GM12864 (cell line): ENCODE results near the gene BACE2.
"Not testable (repeated sequence)": the region's sequence is repeated elsewhere in the genome, so short reads cannot be mapped to it uniquely, and the experiment has no call there.

Experiments used
- DNase-seq: peaks from one replicate; pipeline ENCODE4 v3.0.0-alpha.2; 2011; ENCODE audit warnings: low read depth
- H3K4me3 ChIP-seq: 2 replicates; pipeline ENCODE4 v1.5.1; 2011; ENCODE audit warnings: mild to moderate bottlenecking, low read depth, low read length, control low read depth
- CTCF ChIP-seq: IDR thresholded peaks from 2 replicates; pipeline ENCODE4 v1.5.1; 2011; ENCODE audit warnings: low read depth, mild to moderate bottlenecking, moderate library complexity, low read length, control low read depth, inconsistent platforms; ENCODE audit errors: missing control alignments

BACE2 gene

GRCh38 chr21:41243107-41243506 is 75.1 kb downstream of the BACE2 start:
- DNase-seq: no peak
- no peak for TF ChIP-seq CTCF
- H3K4me3 ChIP-seq: no peak overlapping the region

GRCh38 chr21:41244266-41244880 is 76.4 kb downstream of the BACE2 start:
- H3K4me3 ChIP-seq, DNase-seq: not testable (repeated sequence)

GRCh38 chr21:41245509-41246135 is 77.7 kb downstream of the BACE2 start:
- no peak overlapping the region for H3K4me3 ChIP-seq
- no peak for TF ChIP-seq CTCF

GRCh38 chr21:41246808-41247207 is 78.8 kb downstream of the BACE2 start:
- no peak for TF ChIP-seq CTCF
- DNase-seq: no peak
- no peak overlapping the region for H3K4me3 ChIP-seq

More at GRCh38 chr21:41245509-41246135, 77.7 kb downstream of the BACE2 start:
- no peak for DNase-seq

GRCh38 chr21:41247561-41248545 is 79.9 kb downstream of the BACE2 start:
- DNase-seq: no peak
- no peak for TF ChIP-seq CTCF
- H3K4me3 ChIP-seq: no peak overlapping the region

GRCh38 chr21:41249476-41249875 is 81.5 kb downstream of the BACE2 start:
- DNase-seq: no peak
- no peak overlapping the region for H3K4me3 ChIP-seq
- TF ChIP-seq CTCF: no peak

- no peak overlapping the region for H3K4me3 ChIP-seq
- TF ChIP-seq CTCF: no peak
- no peak for DNase-seq
Measured at GRCh38 chr21:41250519-41250918, 82.6 kb downstream of the BACE2 start.
